GM18517 (cell line): Measurements from ENCODE around the gene ARHGEF1.
"Not testable (repeated sequence)": the region's sequence is repeated elsewhere in the genome, so short reads cannot be mapped to it uniquely, and the experiment has no call there.

Source experiments
- ATAC-seq: cut with Tn5 transposase; IDR thresholded peaks from one replicate; pipeline ENCODE4 v1.9.1; 2021; ENCODE audit warnings: mild to moderate bottlenecking, moderate library complexity; ENCODE audit not compliant: unreplicated experiment

The ARHGEF1 gene

DNA sequence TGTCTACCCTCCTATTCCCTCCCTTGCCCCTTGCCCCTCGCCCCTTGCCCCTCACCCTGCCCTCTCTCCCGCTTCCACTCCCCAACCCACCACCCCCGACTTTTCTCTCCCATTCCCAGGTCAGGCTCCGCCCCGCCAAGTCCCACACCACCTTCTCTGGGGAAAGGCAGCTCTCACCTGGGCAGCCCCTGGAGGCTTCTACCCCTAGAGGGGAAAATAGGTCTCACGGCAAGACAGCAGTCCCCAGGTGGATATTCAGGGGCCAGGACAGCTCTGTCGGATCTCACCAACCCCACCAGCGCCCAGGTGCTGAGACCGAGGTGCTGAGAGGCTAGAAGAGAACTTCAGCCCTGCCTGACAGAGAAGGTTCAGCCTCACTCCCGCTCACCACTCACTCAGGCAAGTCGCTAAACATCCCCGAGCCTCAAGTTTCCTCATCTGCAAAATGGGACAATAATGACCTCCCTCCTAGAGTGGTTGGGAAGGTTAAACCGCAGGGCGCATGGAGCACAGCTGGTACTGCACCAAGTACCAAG, 46.6 kb downstream of the ARHGEF1 start:
- no peak for ATAC-seq

DNA sequence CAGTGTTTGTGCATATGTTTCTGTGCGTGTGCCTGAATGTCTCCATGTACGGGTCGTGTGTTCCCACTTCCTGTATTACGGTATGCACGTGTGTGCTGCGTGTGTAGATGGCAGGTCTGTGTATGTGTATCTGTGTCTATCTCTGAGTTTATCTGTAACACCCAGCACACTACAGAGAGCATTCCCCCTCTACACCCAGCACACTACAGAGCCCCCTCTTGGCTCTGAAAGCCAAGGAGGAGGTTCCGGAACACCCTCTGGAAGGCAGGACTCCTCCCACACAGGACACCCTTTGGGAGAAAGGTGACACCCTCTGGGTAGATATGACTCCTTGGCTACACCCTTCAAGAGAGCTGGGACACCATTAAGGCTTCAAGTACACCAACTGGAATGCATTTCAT, 47.3 kb downstream of the ARHGEF1 start:
- ATAC-seq, result no peak

DNA sequence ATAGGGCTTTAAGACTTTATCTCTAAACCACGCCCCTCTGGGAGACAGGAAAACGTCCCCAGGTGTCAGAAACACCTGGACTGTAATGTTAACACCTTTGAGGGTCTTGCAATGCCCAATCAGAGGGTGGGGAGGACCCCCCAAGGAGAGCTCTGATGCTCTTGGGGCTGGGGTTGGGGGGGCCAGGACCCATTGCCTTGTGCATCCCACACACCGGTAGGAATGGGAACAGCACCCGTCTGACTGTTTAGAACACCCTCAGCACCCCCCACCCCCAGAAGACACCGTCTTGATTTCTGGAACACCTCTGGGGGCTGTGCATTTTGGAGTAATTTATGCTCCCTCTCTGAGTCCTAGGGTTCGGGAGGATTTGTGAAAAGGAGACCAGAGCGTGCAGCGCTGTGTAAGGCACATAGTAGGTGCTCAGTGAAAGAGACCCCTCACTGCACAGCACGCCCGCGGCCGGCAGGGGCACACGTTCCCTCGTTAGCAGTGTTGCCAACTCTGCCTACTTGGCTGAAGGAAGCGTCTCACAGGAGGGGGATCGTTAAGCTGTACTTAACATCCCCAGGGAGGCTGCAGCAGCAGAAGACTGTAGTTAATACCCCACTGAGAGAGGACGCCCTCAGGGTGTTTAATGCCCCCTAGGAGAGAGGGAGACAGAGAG, 48.1 kb downstream of the ARHGEF1 start:
- ATAC-seq, result no peak

DNA sequence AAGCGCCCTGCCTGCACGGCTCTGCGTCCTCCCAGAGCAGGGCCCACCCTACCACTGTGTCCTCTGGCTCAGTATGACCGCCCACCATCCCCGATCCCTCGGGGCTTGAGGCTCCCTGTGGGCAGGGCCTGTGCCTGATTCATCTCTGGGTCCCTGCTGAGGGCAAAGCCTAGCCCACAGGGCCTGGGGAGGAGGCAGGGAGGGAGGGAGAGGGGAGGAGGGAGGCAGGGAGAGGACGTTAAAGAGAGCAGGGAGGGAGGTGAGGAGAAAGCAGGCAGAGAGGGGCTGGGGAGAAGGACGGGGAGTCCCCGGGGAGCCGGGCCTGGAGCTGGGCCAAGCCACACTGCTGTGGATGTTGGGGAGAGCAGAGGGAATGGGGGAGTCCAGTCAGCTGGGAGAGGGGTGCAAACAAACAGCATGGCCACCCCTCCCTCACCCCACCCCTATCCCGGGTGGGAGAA, 49.3 kb downstream of the ARHGEF1 start:
- ATAC-seq, result no peak

DNA sequence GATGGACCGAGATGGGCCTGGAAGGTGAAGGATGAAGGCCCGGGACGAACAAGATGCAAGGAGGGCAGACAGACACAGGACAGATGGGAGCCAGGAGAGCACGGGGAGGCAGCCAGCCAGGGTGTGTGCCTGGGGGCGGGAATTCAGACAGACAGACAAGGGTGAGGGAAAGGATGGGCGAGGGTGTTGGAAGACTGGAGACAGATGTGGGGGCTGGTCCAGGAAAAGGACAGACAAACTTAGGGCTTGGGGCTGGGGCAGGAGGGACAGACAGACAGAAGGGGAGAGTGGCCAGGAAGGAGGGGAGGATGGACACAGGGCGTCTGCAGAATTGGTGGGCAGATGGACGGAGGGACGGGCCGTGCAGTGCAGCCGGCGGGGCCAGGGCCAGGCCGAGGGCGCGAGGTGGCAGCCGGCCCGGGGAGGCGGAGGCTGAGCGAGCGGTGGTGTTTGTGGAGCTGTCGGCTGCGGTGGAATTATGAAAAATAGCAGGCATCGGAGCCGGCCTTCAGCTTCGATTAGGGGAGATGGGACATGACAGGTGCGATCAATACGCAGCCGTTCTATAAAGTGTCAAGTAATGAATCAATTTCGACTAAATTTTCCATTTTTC, 49.8 kb downstream of the ARHGEF1 start:
- ATAC-seq, result no peak

DNA sequence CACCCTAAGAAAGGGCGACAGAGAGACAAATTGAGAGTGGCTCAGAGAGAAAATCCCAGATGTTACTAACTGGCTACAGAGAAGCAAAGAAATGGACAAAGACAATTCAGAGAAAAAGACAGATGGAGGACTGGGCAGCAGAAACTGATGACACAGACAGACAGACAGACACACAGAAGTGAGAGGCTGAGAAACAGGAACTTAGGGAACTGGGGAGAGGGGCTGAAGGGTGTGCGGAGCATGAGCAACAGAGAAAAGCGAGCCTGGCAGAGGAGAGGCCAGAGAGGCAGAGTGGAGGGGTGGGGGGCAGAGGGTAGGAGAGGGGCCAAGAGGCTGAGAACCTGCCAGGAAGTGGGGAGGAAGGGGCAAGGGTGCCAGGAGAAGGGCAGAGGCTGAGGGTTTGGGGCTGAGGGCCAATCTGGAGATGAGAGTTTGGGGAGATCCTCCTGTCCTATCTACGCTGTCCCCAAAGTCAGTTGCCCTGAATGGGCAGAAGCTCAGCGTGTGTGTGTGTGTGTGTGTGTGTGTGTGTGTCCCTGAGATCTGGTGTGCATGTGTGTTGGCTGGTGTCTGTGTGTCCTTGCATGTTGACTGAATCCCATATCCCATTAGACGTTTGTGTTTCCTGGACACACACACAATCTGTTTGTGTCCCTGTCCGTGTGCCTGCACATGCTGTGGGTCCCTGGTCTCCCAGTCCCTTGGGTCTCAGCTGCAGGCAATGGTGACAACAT, 50.9 kb downstream of the ARHGEF1 start:
- ATAC-seq, result no peak

DNA sequence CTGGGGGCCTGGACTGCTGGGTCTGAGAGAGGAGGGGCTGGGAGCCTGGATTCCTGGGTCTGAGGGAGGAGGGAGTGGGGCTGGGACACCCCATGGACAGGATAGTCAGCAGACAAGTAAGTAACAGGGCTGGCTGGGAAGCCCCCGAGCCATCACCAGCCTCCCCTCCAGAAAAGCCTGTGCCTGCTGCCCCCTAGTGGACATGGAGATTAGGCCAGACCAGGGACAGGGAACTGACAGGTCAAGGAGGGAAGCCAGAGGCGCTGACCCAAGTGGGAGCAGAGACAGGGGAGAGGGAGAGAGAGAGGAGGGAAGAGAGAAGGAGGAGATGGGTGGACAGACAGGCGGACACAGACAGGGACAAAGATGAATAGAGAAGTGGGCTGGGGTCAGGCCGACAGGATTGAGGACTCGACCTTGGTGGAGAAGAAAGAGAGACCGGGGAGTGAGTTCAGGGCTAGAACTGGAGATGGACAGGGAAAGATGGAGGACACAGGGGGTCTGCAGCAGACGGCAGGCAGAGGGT, 51.9 kb downstream of the ARHGEF1 start:
- ATAC-seq, result no peak

DNA sequence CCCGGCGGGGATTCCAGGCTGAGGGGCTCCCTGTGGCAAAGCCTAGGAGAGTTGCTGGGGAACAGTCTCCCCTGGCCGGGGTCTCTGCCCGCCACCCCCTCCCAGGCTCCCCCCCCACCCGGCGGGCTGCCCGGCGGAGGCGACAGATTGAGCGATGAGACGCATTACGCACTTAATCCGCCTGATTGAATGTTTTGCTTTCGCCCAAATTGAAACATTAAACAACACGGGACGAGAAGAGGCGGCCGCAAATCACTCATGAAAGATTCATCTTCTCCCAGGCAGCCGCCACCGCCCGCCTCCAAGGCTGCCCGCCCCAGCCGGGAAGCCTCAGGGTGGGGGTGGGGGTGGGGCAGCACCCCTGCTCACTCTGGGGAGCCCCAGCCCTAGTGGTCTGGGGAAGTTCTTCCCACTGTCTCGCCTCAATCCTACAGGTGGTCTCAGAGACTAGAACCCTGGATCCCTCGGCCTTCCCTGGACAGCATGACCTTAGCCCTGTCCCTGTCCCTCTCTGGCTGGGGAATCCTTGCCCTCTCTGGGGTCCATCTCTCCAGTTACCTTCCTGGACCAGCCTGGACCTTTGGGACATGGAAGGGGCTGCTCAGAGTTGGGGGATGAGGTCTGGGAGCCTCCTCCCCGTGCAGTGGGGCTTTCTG, 52.9 kb downstream of the ARHGEF1 start:
- ATAC-seq, result no peak

DNA sequence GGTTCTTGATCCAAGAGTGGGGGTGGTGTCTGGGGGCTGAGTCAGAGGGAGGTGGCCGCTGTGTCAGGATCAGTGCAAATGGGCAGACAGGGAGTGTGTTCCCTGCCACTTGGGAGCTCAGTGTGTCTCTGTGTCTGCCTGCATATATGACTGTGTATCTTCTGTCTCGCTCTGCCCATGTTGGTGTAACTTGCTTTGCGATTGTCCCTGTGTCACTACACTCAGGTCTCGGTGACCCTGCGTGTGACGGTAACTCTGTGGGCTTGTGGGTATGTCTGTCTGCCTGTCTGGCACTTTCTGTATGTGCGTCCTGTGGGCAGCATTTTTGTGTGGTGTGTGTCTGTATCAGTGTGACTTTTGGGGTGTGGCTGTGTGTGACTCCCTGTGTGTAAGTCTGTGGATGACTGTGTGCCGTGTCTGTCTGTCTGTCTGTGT, 53.4 kb downstream of the ARHGEF1 start:
- ATAC-seq, result no peak

DNA sequence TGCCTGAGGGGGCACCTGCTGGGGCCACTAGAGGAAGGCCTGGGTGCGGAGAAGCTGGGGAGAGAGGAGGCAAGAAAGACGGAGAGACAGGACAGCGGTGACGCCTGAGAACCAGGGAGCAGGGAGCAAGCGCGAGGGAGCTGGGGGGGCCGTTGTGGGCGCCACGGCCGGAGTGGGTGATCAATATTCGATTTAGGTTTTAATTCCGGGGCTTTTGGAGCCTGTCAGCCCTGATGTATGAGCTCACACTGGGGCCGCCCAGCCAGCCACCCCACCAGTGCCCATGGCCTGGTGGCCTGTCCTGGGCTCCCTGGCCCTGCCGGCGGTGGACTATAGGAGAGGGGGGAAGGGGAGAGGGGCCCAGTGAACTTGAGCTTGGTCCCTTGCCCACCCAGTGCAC, 54.0 kb downstream of the ARHGEF1 start:
- ATAC-seq, result no peak

DNA sequence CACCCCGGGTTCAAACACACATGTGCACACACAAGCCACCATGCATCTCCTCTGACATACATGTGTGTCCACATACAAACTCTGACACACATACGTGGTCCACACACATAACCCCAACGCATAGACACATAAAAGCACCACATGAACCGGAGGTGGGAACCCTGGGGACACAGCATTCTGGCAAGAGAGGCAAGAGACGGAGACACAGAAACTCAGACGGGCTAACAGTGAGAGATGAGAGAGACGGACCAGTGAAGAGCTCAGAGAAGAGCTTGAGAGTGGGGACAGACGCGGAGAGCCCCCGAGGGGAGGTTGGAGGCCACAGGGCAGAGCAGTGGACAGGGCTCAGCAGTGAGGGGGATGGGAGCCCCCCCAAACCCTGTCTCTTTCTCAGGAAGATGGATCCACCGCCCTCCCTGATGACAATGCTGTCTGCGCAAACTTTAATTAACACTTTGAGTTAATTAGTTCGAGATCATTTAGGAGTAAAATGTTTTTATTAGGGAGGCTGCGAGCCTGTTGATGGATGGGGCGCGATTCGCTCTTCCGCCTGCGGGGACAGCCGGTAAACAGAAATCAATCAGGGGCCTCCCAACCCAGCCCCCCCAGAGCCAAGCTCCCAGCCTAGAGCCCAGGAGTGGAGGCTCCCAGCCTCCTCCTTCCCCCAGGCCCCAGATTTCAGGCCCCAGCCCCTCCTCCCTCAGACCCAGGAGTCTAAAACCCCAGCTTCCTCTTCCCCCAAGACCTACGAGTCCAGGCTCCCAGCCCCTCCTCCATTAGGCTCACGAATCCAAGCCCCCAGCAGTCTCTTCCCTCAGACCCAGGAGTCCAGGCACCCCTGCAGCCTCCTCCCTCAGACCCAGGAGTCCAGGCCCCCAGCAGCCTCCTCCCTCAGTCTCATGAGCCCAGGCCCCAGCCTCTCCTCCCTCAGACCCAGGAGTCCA, 54.8 kb downstream of the ARHGEF1 start:
- no peak for ATAC-seq

DNA sequence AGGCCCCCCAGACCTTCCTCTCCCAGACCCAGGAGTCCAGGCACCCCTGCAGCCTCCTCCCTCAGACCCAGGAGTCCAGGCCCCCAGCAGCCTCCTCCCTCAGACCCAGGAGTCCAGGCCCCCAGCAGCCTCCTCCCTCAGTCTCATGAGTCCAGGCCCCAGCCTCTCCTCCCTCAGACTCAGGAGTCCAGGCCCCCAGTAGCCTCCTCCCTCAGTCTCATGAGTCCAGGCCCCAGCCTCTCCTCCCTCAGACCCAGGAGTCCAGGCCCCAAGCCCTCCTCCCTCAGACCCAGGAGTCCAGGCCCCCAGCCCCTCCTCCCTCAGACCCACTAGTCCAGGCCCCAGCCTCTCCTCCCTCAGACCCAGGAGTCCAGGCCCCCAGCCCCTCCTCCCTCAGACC, 56.2 kb downstream of the ARHGEF1 start:
- ATAC-seq, result not testable (repeated sequence)

DNA sequence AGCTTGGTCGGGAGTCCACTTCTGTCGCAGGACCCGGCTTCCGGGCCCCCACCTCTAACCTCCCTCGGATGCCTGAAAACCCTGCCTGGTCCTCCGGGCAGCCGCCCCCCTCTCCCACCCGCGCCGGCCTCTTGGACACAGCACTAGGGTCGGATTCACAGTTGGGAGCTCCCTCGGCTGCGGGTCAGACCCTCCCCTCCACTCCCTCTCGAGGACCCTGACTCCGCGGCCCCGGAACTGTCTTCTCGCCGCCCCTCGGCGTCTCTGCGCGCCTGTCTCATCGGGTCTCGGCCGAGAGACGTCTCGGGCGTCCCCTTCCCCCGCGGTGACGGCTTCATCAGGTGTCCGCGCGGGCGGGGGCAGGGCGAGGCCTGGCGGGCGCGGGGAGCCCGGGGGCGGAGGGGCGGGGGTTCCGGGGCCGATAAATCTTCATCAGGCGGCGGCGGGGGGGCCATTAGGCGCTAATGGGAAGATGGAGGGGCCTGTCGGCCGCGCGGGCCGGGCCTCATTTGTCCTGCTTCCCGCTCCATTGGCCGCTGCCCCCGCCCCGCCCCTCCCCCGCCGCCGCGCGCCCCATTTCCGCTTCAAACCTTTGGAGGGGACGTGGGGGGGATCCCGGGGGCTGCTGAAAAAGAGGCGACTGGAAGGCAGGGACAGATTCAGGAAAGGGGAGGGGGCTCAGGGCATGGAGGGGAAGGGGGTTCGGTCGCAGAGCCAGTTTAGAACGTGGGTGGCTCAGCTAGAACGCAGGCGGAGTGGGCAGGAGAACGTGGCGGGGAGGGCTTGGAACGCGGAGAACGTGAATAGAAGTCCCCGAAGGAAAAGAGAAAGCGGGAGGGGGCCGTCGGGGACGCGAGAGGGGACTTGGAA, 57.1 kb downstream of the ARHGEF1 start:
- ATAC-seq, result no peak

DNA sequence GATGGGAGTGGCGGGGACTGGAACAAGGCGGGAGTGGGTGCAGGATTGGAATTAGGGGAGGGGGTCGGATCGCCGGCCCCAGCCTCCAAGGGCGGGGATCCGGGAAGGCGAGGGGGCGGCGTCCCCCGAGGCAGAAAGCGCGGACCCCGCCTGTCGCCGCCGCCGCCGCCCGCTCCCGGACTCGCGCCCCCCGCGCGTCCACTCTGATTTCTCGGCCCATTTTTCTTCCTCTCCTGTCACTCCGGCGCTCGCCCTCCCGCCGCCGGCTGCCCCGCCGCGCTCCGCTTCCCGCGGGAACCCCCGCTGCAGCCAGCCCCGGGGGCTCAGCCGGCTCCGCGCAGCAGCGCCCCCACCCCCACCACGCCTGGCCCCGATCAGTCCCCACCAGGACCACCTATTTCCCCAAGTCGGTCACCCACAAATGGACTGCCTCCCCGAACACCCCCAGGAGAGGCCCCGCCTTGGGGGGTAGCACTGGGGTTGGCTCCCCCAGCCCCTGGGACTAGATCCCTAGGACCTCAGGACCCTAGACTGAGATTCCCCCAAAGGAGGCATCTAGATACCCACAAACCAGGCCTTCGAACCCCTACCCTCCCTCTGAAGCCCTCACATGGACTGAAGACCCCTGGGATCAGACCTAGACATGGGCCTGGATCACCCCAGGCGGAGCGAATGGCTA, 57.9 kb downstream of the ARHGEF1 start:
- no peak for ATAC-seq

DNA sequence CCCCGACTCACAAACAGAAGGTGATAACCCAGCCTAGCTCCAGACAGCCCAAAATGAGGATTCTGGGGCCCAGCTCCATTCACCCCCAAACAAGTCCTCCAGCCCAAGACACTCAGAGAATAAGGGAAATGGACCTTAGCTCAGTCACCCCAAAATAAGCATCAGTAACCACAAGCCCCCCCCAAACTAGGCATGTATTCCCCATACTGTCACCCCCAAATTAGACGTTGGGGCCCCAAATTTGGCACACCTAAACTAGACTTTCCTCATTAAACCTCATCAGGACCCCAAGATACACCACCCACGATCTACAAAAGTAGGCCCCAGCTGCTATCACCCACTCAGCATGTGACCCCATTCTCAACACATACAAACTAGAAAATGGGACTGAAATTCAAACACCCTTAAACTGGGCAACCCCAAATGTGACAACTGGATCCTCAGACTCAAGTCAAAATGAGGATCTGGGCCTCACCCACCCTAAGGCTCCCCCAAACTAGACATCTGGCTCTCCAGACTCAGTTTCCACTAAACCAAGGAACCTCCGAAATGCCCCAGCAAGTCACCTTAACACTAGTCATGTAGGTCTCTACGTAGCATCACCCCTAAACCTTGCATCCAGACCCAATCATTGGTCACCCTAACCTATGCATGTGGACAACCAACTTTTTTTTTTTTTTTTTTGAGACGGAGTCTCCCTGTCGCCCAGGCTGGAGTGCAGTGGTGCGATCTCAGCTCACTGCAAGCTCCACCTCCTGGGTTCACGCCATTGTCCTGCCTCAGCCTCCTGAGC, 58.6 kb downstream of the ARHGEF1 start:
- no peak for ATAC-seq

DNA sequence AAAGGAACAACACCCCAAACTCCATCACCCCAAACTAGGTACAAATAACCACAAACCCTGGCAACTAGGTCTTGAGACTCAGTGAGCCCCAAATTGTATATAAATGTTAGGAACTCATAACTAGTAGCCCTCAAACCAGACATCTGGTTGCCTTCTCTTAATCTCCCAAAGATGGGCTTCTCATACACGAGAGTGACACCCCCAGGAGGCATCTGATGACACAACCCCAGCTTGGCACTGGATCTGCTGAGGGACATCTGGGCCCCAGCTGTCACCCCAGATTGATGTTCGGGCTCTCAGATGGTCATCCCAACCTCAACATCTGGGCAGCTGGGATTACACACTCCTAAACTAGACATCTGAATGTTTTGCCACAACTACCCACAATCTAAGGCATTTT, 61.4 kb downstream of the ARHGEF1 start:
- no peak for ATAC-seq

DNA sequence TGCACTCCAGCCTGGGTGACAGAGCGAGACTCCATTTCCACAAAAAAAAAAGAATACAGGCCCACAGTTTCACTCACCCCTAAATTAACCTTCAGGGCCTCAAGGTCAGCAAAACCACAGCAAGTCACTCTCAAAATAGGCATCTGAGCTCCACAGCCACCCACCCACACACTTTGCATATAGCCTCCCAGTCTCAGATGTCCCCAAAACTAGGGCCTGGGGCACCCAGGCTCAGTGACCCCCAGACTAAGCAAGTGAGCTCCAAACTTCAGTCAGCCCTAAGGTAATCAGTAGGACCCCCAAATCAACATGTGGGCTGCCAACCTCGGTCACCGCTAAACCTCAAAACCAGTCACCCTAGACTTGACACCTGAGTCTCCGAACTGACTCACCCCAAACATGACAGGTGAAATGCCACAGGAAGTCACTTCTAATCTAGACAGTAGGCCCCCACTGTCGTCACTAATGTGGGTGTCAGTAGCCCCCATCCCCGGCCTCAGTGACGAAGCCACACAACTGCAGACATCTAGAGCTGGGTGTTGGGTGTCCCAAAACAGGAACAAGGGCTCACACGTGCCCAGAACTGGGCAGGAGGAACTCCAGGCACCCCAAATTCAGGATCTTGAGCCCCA, 62.3 kb downstream of the ARHGEF1 start:
- peak; percentile 78 for ATAC-seq
